GM21576 (cell line): ENCODE measurements around the gene TRIO.
"Not testable (repeated sequence)": the region's sequence is repeated elsewhere in the genome, so short reads cannot be mapped to it uniquely, and the experiment has no call there.

Experiments
- ATAC-seq: cut with Tn5 transposase; IDR thresholded peaks from one replicate; pipeline ENCODE4 v1.9.1; 2021; ENCODE audit warnings: mild to moderate bottlenecking, moderate library complexity; ENCODE audit not compliant: unreplicated experiment

TRIO gene

DNA sequence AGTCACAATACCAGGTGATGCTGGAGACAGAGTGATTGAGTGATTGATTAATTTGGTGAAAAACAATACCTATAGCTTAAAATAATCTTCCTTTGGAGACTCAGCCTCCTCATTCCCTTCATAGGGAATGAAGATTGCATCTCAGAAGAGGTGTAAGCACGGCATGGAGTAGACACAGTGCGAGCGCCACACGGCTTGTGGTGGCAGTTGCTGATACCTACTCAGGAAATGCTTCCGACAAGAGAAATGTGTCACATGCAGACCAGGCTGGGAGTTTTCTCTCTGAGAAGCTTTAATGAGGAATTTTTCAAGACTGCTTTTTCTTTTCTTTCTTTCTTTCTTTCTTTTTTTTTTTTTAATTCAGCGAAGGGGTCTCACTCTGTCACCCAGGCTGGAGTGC, 226.6 kb downstream of the TRIO start:
- ATAC-seq: no peak

DNA sequence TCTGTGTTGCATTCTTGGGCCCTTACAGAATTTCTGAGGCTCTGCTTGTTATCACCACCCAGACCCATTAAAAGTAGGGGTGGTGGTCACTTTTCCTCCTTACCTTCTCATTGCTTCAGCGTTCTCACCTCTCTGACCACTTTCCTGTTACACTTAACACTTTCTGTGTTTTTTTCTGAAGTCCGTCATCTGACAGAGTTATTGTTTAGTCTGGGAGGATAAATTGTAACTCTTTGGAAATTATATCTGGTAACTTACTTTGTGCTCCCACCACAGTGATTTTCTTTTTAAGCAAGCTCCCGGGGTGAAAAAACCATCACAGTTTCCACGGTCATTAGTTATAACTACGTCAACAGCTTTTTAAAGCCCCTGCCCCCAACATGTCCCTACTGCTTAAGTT, 227.2 kb downstream of the TRIO start:
- ATAC-seq: no peak

DNA sequence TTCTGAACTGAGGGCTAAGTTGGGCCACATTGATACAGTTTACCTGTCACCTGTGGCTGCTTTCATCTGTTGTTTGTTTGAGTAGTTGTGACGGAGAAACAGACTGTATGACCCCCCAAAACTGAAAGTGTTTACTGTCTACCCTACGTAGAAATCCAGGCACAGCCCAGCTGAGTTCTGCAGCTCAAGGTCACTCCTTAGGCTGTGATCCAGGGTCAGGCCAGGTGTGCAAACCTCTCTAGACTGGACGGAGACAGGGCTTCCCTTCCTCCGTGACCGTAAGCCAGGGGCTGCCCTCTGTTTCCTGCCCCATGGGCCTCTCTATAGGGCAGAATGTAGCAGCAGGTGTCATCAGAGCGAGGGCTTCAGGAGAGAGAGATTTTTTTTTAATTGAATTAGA, 230.5 kb downstream of the TRIO start:
- no peak for ATAC-seq

DNA sequence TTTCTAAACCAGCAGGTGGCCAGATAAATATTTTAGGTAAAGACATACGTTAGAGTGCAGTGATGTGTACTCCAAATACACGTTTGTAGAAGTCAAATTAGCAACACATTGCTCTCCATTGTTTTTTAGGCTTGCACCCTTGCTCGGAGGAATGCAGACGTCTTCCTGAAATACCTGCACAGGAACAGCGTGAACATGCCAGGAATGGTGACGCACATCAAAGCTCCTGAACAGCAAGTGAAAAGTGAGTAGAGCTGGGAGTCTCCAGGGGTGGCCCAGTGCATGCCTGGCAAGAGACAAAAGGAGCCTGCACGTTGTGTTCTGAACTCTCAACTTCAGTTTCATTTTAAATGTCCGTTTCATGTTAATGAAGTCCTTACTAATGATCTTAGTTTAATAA, 231.0 kb downstream of the TRIO start:
- ATAC-seq: no peak

DNA sequence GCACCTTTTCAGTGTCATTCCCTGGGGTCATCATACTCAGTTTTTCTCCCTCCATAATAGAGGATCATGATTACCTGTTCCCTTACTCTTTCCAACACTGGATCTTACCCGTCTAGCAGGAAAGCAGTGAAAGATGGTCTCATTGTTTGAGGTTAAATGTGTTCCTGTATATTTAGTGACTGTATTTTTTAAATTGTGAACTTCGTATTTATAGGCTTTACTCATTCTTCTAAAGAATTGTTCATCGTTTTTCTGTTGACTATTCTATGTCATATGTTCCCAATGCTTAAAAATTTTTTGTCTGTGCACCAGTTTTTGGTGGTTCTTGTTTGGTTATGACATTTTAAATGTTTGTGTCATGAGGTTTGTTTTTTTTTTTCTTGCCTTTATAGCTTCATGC, 233.6 kb downstream of the TRIO start:
- ATAC-seq: no peak

DNA sequence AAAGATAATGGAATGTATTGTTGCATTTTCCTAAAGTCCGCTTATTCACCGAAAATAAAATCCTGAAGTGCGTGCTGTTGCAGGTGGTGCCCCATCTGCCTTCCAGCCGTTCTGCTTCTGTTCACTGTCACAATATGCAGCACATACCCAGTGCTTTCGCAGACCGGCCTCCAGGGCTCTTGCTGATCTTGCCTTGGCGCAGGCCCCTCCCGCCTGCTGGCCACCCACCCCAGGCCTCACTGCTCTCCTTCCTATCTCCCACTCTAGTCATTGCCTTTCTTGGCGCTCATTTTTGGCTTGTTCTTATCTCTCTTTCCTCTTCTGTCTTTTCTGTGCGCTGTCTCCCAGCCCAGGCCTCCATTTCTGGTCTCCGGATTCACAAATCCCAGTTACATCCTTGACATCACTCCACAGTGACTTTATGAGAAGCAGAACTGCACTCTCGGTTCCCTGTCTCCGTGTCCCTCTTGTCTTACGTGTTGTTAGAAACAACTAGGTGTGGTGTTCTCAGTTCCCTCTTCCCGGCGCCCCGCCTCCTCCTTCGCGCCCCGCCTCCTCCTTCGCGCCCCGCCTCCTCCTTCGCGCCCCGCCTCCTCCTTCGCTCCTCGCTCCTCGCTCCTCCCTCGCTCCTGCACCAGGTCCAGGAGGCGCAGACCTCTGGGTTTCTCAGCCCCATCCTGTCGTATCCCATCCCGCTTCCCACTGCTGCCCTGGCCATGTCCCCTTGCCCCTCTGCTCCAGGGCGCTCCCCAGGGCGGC, 236.8 kb downstream of the TRIO start:
- no peak for ATAC-seq

DNA sequence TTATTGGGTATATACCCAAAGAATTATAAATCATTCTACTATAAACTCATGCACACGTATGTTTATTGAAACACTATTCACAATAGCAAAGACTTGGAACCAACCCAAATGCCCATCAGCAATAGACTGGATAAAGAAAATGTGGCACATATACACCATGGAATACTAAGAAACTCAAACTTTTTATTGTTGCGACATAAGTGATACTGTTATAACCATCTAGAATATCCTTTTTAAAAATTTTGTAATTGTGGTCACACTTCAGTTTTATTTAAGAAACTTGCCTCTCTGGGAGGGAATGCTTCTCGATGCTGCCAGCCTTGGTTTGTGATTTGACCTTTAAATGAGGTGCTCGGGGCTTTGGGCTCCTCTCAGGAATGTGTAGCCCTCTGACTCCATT, 237.6 kb downstream of the TRIO start:
- no peak for ATAC-seq

DNA sequence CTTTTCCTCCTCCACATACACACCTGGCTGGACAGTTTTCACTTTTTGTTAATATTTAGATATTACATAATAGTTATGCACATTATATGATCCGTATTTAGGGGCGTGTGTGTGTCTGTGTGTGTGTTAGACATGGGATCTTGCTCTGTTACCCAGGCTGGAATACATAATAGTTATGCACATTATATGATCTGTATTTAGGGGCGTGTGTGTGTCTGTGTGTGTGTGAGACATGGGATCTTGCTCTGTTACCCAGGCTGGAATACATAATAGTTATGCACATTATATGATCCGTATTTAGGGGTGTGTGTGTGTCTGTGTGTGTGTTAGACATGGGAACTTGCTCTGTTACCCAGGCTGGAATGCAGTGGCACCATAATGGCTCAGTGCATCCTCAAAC, 239.5 kb downstream of the TRIO start:
- no peak for ATAC-seq

DNA sequence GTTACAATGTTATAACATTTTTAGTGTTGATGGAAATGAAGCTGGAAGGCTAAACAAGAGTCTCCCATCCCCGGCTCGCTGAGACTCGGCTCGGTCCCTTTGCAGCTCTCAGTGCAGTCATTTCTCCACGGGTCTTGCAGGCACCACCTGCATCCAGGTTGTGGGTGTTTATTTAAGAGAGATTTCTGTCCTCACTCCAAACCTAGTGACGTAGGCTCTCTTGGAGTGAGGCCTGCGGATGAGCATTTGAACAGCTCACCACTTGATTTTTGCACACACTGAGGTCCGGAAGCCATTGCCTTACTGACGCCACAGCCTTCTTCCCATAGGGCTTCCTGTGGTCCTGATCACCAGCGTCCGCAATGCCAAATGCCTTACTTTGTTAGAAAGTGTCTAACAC, 240.8 kb downstream of the TRIO start:
- no peak for ATAC-seq

DNA sequence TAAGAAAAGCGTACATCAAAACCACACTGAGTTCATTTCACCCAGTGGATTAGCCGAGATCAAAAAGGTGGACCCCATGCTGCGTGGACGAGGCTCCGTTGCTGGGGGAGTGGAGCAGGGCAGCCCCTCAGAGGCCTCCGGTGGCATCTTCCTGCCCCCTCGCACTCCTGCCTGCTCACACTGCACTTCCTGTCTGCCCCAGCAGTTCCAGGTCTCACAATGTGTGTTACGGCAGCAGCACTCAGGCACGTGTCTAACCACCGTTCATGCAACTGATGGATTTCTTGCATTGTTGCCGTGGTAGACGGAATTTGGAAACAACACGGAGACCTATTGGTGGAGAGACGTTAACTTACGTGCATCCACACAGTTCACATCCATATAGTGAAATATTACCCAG, 241.9 kb downstream of the TRIO start:
- ATAC-seq: no peak

DNA sequence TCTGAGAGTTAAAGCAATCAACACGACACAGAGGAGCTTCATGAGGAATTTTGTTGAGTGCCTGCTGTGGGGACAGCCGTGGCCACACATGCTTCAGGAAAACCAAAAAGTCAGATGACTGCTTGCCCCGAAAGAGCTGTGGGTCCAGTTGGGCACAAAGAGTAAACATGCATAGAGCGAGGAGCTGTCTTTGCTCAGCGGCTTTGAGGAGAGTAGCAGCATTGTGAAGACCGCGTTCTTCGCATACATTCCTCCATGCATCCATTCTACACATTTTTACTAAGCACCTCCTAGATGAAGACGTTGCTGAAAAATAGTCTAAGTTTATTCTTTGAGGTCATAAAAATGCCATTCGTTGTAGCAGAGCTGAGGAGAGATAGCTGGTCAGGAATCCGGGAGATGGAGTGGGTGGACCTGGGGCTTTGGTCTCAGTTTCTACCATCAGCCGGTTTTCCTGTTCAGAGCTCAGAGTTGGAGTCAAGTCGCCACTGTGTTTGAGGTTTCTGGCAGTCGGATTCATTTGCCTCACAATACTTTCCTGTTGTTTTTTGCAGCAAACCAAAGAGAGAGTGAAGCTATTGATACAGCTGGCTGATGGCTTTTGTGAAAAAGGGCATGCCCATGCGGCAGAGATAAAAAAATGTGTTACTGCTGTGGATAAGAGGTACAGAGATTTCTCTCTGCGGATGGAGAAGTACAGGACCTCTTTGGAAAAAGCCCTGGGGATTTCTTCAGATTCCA, 243.9 kb downstream of the TRIO start:
- no peak for ATAC-seq

DNA sequence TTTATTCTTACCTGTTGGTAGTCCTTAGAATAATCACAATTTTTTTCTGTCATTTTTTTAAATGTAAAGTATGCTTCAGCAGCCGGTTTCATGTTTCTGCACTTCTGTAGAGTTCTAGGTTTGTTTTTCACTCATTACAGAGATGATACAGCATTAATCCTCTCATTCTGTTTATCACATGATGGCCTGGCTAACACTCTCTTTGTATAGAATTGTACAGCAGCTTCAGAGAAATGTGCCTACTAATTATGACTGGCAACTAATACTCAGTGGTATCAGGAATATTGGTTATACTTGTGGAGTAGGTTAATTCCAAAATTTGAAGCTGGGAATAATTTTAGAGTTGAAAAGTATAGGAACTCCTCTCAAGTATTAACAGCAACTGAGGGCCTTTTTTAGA, 245.6 kb downstream of the TRIO start:
- ATAC-seq: no peak

DNA sequence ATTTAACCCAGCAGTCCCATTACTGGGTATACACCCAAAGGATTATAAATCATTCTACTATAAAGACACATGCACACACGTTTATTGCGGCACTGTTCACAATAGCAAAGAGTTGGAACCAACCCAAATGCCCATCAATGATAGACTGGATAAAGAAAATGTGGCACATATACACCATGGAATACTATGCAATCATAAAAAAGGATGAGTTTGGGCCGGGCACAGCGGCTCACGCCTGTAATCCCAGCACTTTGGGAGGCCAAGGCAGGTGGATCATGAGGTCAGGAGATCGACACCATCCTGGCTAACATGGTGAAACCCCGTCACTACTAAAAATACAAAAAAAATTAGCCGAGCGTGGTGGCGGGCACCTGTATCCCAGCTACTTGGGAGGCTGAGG, 249.4 kb downstream of the TRIO start:
- not testable (repeated sequence) for ATAC-seq

DNA sequence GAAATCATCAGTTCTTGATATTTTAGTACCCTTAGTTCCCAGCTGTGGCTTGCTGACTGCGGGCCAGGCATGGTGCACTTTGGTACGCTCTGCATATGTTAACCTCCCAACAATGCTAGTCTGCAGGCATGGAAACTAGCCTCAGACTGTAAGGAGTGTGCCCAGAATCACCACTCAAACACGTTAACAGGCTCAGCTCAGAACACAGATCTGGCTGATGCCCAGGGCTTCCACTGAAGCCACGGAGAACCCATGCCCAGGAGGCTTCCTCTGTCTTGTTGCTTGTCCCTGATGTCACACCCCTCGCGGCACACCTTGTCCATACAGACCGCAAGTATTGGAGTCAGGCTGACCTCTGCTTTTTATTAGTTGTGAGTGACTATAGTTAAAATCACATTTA, 251.2 kb downstream of the TRIO start:
- no peak for ATAC-seq

DNA sequence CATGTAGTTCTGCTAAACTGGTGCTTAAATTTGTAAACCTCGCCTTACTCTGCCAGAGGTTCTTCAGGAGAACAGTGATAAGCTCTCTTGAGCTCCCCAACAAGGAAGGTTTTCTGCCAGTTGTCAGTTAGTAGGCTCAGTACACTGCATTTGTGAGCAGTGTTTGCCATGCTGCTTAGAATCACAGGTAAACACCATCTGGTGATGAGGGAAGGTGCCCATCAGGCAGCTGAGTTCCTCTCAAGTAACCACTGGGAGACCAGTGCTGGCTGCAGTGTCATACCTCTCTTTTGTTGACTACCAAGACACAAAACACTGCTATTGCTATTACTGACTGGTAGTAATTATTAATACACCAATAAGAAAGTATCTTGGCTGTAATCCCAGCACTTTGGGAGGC, 252.3 kb downstream of the TRIO start:
- ATAC-seq: no peak

DNA sequence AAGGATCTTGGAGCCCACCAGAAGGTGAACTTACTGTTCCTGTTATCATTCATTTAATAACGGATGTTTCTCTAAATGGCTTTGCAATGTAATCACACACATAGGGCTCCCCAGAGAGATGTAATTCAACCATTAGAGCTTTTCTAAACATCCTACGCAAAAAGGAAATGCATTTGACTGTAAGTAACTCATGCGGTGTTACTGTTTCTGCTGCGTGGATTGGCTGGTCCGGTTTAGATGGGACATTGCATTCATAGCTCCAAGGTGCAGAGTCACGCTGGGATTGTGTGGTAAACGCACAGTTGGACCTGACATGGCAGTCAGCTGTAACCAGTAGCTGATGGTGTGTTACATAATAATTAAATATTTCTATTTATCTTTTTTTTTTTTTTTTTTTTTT, 252.9 kb downstream of the TRIO start:
- ATAC-seq: no peak

DNA sequence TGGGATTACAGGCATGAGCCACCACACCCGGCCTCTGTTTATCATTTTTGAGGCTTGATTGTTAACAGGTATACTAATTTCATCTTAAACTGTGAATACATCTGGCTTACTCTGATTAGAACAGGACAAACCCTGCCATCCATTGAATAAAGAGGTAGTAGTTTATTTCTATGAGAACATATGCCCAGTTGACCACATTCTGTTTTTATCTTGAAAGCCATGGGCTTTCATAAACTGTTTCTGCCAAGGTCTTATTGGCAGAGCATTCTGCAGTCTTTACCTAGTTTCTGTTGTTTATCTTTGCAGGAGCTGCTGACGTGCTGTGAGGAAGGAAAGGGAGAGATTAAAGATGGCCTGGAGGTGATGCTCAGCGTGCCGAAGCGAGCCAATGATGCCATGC, 253.6 kb downstream of the TRIO start:
- ATAC-seq: no peak

DNA sequence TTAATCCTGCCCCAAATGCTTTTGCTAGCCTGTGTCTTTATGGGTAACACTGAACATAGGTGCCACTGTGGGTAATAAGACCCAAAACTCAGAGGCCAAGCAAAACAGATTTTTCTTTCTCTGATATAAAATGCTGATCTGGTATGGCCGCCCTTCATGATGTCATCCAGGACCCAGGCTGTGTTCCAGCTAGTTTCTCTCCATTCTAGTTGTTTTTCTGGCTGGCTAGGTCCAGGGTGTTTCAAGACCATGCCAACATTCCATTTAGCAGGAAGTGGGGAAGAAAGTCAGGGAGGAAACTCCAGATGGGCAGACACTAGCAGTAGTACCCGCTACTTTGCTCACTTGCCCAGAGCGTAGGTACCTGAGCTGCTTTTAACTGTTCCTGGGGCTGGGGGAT, 254.6 kb downstream of the TRIO start:
- no peak for ATAC-seq

DNA sequence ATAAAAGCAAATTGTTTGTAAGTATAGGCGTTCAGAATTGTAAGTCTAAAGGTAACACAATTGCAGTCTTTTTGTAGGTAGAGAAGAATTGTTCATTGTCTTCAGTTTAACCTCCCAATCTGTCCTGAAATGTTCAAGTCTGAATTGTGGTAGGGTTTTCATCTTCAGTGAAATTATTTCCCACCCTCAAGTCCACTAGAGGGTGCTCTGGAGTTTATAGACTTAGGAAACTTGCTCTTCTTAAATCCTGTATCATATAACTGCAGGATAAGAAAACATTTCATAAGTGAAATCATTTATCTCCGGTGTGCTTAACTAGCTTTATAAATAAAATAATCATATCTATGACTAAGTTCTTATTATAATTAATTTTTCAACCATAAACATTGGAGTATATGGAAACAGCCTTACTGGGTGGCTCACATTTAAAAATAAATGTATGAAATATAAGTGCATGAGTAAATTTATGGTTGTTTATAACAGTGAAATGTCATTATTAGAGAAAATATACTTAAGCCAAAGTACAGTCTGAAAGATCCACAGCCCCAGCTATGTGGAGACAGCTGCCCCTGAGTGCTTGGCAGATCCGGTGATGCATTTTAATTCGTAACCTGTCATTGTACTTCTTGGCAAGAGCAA, 256.0 kb downstream of the TRIO start:
- no peak for ATAC-seq

DNA sequence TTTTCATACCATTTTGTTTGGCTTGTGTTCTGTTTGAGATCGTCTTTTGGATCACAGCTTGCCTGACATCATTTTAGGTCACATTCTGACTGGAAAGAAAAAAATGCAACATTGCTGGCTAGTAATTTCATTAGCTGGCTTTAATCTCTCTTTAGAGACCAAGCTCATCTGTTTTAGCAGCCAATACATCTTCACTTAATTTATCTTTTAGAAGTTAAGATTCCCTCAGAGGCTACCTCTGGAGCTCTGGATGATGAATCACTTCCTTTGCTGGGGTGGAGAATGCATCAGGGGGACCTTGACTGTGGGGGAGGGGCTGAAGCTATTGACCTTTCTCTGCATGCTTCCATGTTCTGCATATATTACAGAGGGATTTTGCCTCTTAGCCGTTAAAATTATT, 256.9 kb downstream of the TRIO start:
- no peak for ATAC-seq

DNA sequence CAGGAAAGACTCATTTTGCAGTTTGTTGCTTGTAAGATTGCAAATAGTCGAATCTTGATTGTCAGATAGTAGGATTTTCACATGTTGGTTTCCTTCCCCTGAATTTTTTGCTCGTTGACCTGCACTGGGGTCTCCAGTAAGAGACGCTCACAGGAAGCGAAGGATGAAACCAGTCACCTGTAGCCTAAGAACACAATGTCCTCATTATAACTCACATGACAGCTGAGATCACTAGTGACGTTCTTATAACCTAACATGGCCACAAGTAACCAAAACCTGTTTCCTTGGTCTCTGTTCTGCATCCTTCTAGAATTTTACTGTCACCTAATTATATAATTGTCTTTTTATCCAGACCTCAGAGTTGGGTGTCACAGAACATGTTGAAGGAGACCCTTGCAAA, 257.5 kb downstream of the TRIO start:
- ATAC-seq: no peak

DNA sequence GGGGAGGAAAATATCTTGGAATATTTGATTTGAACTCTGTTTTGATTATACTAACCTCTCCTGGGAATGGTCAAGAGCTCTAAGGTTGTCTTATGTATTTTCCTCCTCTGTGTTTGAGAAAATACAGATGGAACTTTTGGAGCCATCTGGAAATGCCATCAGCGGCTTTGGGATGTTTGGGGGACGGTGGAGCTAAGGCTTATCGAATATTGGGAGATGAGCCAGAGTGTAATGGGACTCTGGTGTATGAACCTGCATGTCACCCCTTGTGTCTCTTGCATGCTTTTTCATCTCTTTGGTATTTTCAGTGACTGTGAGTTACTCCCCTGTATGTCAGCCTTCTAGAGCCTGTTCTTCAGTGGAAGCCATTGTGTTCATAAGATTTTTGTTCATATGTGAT, 258.5 kb downstream of the TRIO start:
- no peak for ATAC-seq
